Memory B cell (primary cell): Measurements from ENCODE around the gene TENM4.

Experiments used
- ATAC-seq: fragments of 150-1000 bp; cut with Tn5 transposase; 2 replicates; pipeline ENCODE4 v1.10.0; 2021; ENCODE audit warnings: low read depth, mild to moderate bottlenecking, moderate library complexity
- DNase-seq, 2 donors: peaks; one replicate each; pipeline ENCODE4 v3.0.0; 2022; ENCODE audit warnings: low spot score in 2 of 2
- H3K27ac Mint-ChIP-seq: one replicate; pipeline ENCODE4 v1.8.0; 2022; ENCODE audit warnings: mild to moderate bottlenecking, moderate library complexity, mixed read lengths
- H3K27me3 Mint-ChIP-seq: one replicate; pipeline ENCODE4 v1.8.0; 2022; ENCODE audit warnings: mixed read lengths
- H3K36me3 Mint-ChIP-seq: one replicate; pipeline ENCODE4 v1.8.0; 2022; ENCODE audit warnings: mild to moderate bottlenecking, mixed read lengths
- H3K4me1 Mint-ChIP-seq: one replicate; pipeline ENCODE4 v1.8.0; 2022; ENCODE audit warnings: mixed read lengths
- H3K4me3 Mint-ChIP-seq: one replicate; pipeline ENCODE4 v1.8.0; 2022; ENCODE audit warnings: mild to moderate bottlenecking, moderate library complexity, mixed read lengths
- H3K9me3 Mint-ChIP-seq: one replicate; pipeline ENCODE4 v1.8.0; 2022; ENCODE audit warnings: mixed read lengths

TENM4 gene

GRCh38 chr11:79157738-79158137, 283.1 kb downstream of the TENM4 start:
- H3K4me1 Mint-ChIP-seq = no peaks in the 10 kb centered on the region
- DNase-seq = no peak
- no peak overlapping the region for H3K27ac Mint-ChIP-seq
- no peak overlapping the region for H3K4me3 Mint-ChIP-seq
- peaks cover 8% of the 10 kb centered on the region for H3K27me3 Mint-ChIP-seq
- peaks cover 1% of the 10 kb centered on the region for H3K9me3 Mint-ChIP-seq
- H3K36me3 Mint-ChIP-seq = no peaks in the 10 kb centered on the region
- no peak for ATAC-seq

- H3K4me3 Mint-ChIP-seq = no peak overlapping the region
- H3K27ac Mint-ChIP-seq = no peak overlapping the region
- no peak for DNase-seq
- peaks cover 1% of the 10 kb centered on the region for H3K9me3 Mint-ChIP-seq
- H3K36me3 Mint-ChIP-seq = no peaks in the 10 kb centered on the region
- ATAC-seq = no peak
- peaks cover 8% of the 10 kb centered on the region for H3K27me3 Mint-ChIP-seq
- no peaks in the 10 kb centered on the region for H3K4me1 Mint-ChIP-seq
Measured at GRCh38 chr11:79156031-79156430, 284.8 kb downstream of the TENM4 start.

GRCh38 chr11:79155237-79155636, 285.6 kb downstream of the TENM4 start:
- Mint-ChIP-seq H3K27me3 (peaks cover 8% of the 10 kb centered on the region), H3K27ac (no peak overlapping the region), H3K4me3 (no peak overlapping the region), H3K9me3 (peaks cover 1% of the 10 kb centered on the region), H3K4me1 (no peaks in the 10 kb centered on the region), H3K36me3 (no peaks in the 10 kb centered on the region)
- ATAC-seq = no peak
- DNase-seq = no peak

- Mint-ChIP-seq H3K36me3 (no peaks in the 10 kb centered on the region), H3K9me3 (no peaks in the 10 kb centered on the region), H3K27me3 (peaks cover under 1% of the 10 kb centered on the region), H3K4me3 (no peak overlapping the region), H3K27ac (no peak overlapping the region), H3K4me1 (no peaks in the 10 kb centered on the region)
- no peak for DNase-seq
- ATAC-seq = no peak
Measured at GRCh38 chr11:79152511-79152910, 288.3 kb downstream of the TENM4 start.

GRCh38 chr11:79151396-79151795, 289.4 kb downstream of the TENM4 start:
- no peaks in the 10 kb centered on the region for H3K4me1 Mint-ChIP-seq
- no peaks in the 10 kb centered on the region for H3K27me3 Mint-ChIP-seq
- H3K27ac Mint-ChIP-seq = no peak overlapping the region
- DNase-seq (no peak), ATAC-seq (no peak)
- H3K36me3 Mint-ChIP-seq = no peaks in the 10 kb centered on the region
- no peak overlapping the region for H3K4me3 Mint-ChIP-seq
- no peaks in the 10 kb centered on the region for H3K9me3 Mint-ChIP-seq

GRCh38 chr11:79150966-79151365, 289.9 kb downstream of the TENM4 start:
- no peak overlapping the region for H3K27ac Mint-ChIP-seq
- H3K9me3 Mint-ChIP-seq = no peaks in the 10 kb centered on the region
- ATAC-seq = no peak
- H3K27me3 Mint-ChIP-seq = no peaks in the 10 kb centered on the region
- no peak overlapping the region for H3K4me3 Mint-ChIP-seq
- DNase-seq = no peak
- no peaks in the 10 kb centered on the region for H3K36me3 Mint-ChIP-seq
- no peaks in the 10 kb centered on the region for H3K4me1 Mint-ChIP-seq

- H3K36me3 Mint-ChIP-seq = no peaks in the 10 kb centered on the region
- H3K27ac Mint-ChIP-seq = no peak overlapping the region
Measured at GRCh38 chr11:79150320-79150719, 290.5 kb downstream of the TENM4 start.

GRCh38 chr11:79147731-79148130, 293.1 kb downstream of the TENM4 start:
- Mint-ChIP-seq H3K27ac (no peak overlapping the region), H3K4me1 (no peaks in the 10 kb centered on the region), H3K27me3 (no peaks in the 10 kb centered on the region), H3K36me3 (no peaks in the 10 kb centered on the region), H3K4me3 (no peak overlapping the region), H3K9me3 (peaks cover under 1% of the 10 kb centered on the region)
- ATAC-seq = no peak
- no peak for DNase-seq

More at GRCh38 chr11:79150320-79150719, 290.5 kb downstream of the TENM4 start:
- H3K9me3 Mint-ChIP-seq = no peaks in the 10 kb centered on the region
- no peaks in the 10 kb centered on the region for H3K27me3 Mint-ChIP-seq
- DNase-seq (no peak), ATAC-seq (no peak)
- H3K4me3 Mint-ChIP-seq = no peak overlapping the region
- H3K4me1 Mint-ChIP-seq = no peaks in the 10 kb centered on the region

GRCh38 chr11:79147011-79147410, 293.8 kb downstream of the TENM4 start:
- Mint-ChIP-seq H3K27me3 (no peaks in the 10 kb centered on the region), H3K27ac (no peak overlapping the region), H3K4me3 (no peak overlapping the region), H3K4me1 (no peaks in the 10 kb centered on the region), H3K9me3 (peaks cover 4% of the 10 kb centered on the region), H3K36me3 (no peaks in the 10 kb centered on the region)
- DNase-seq (no peak), ATAC-seq (no peak)

- no peak for DNase-seq
- no peak overlapping the region for H3K4me3 Mint-ChIP-seq
Measured at GRCh38 chr11:79139900-79140299, 300.9 kb downstream of the TENM4 start.

GRCh38 chr11:79129702-79130101, 311.1 kb downstream of the TENM4 start:
- Mint-ChIP-seq H3K4me3 (no peak overlapping the region), H3K9me3 (peaks cover 8% of the 10 kb centered on the region), H3K27me3 (peaks cover 4% of the 10 kb centered on the region), H3K36me3 (peaks cover 6% of the 10 kb centered on the region), H3K27ac (no peak overlapping the region), H3K4me1 (no peaks in the 10 kb centered on the region)
- no peak for ATAC-seq
- DNase-seq = no peak

More at GRCh38 chr11:79139900-79140299, 300.9 kb downstream of the TENM4 start:
- Mint-ChIP-seq H3K9me3 (peaks cover 4% of the 10 kb centered on the region), H3K27ac (no peak overlapping the region), H3K27me3 (peaks cover 2% of the 10 kb centered on the region), H3K36me3 (no peaks in the 10 kb centered on the region), H3K4me1 (no peaks in the 10 kb centered on the region)
- ATAC-seq = no peak

GRCh38 chr11:79128291-79128690, 312.5 kb downstream of the TENM4 start:
- peaks cover 4% of the 10 kb centered on the region for H3K27me3 Mint-ChIP-seq
- H3K4me1 Mint-ChIP-seq = no peaks in the 10 kb centered on the region
- H3K27ac Mint-ChIP-seq = no peak overlapping the region
- H3K36me3 Mint-ChIP-seq = peaks cover 6% of the 10 kb centered on the region
- DNase-seq = no peak
- no peak overlapping the region for H3K4me3 Mint-ChIP-seq
- peaks cover 8% of the 10 kb centered on the region for H3K9me3 Mint-ChIP-seq
- ATAC-seq = no peak

GRCh38 chr11:79122759-79123158, 318.1 kb downstream of the TENM4 start:
- Mint-ChIP-seq H3K36me3 (peaks cover 2% of the 10 kb centered on the region), H3K27me3 (peaks cover 1% of the 10 kb centered on the region), H3K27ac (no peak overlapping the region), H3K4me3 (no peak overlapping the region), H3K9me3 (peaks cover 7% of the 10 kb centered on the region), H3K4me1 (no peaks in the 10 kb centered on the region)
- ATAC-seq (no peak), DNase-seq (no peak)

- Mint-ChIP-seq H3K4me1 (no peaks in the 10 kb centered on the region), H3K4me3 (no peak overlapping the region), H3K9me3 (peaks cover 7% of the 10 kb centered on the region), H3K27me3 (peaks cover 1% of the 10 kb centered on the region), H3K27ac (no peak overlapping the region), H3K36me3 (peaks cover 2% of the 10 kb centered on the region)
- no peak for ATAC-seq
- no peak for DNase-seq
Measured at GRCh38 chr11:79121351-79121750, 319.5 kb downstream of the TENM4 start.

GRCh38 chr11:79119491-79120284, 321.1 kb downstream of the TENM4 start:
- ATAC-seq (no peak), DNase-seq (no peak)
- Mint-ChIP-seq H3K27me3 (peaks cover 1% of the 10 kb centered on the region), H3K36me3 (no peaks in the 10 kb centered on the region), H3K4me1 (no peaks in the 10 kb centered on the region), H3K9me3 (peaks cover 2% of the 10 kb centered on the region), H3K4me3 (no peak overlapping the region), H3K27ac (no peak overlapping the region)
